Activated naive CD8-positive, alpha-beta T cell treated with anti-CD3 and anti-CD28 coated beads for 36 hours (primary cell): ENCODE data around the gene LIF. TPM values are rescaled to one million over a fixed set of nuclear protein-coding genes. Genes with fewer than 3 reads are reported as not detected.
"Not testable (repeated sequence)": the region's sequence is repeated elsewhere in the genome, so short reads cannot be mapped to it uniquely, and the experiment has no call there.

Experiments used
- DNase-seq: peaks from one replicate; pipeline ENCODE4 v3.0.0; 2021
- H3K27ac Mint-ChIP-seq: one replicate; pipeline ENCODE4 v1.8.0; 2022; ENCODE audit warnings: mild to moderate bottlenecking, moderate library complexity, mixed read lengths
- H3K27me3 Mint-ChIP-seq: one replicate; pipeline ENCODE4 v1.8.0; 2022; ENCODE audit warnings: mild to moderate bottlenecking, mixed read lengths
- H3K36me3 Mint-ChIP-seq: one replicate; pipeline ENCODE4 v1.8.0; 2021; ENCODE audit warnings: mild to moderate bottlenecking, mixed read lengths
- H3K4me1 Mint-ChIP-seq: one replicate; pipeline ENCODE4 v1.8.0; 2021; ENCODE audit warnings: mixed read lengths
- H3K4me3 Mint-ChIP-seq: one replicate; pipeline ENCODE4 v1.8.0; 2022; ENCODE audit warnings: mild to moderate bottlenecking, moderate library complexity, mixed read lengths
- H3K9me3 Mint-ChIP-seq: one replicate; pipeline ENCODE4 v1.8.0; 2022; ENCODE audit warnings: mixed read lengths
- total RNA-seq, 2 experiments: library from RNA; stranded (reverse); gene quantifications; one replicate each; pipeline ENCODE4 v1.2.3, GENCODE V29; 2021

The LIF gene
- total RNA-seq, 2 experiments from 2014 or later, result 282 to 288 TPM

DNA sequence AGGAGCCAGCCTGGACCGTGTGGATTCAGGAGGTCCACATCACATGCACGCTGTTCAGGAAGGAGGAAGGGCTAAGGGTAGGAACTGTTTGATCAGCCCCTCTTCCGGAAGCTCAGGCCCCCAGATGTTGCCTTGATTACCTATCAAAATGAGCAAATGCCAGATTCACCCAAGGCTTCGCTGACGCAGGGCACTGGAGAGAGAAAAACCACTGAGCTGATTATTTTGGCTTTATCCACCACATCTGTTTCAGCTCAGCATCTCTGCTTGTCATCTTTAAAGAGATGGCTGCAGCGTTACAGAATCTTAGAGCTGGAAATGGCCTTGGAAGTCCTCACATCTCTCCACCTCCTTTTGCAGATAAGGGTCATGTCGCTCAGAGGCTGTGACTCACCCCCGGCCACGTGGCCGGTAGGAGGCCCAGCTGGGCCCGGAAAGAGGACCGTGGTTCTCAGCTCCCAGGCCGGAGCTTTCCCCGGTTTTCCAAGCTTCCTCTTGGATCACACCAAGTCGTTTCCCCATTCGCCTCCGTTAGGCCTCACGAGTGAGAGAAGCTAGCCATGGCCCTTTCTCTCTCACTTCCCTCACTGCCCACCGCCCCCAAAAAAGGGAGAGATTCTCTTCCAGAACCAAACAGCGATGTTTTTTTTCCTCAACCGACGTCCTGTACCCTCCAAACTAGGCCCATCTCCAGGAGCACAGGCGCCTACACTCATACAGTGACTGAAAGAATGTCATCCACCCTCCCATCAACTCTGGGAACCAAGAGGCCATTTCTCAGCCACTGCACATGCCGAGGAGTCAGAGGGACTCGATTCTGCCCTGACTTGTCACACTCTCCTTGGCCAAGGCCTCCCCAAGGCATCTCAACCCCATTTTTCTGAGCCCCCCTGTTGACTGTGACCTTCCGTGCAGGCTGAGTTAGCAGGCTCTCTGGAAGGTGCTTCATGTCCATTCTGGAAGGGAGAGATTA is 37.6 kb downstream of the LIF start:
- peaks cover 3% of the 10 kb centered on the region for H3K27me3 Mint-ChIP-seq
- no peak for DNase-seq
- no peak overlapping the region for H3K4me3 Mint-ChIP-seq
- no peaks in the 10 kb centered on the region for H3K36me3 Mint-ChIP-seq
- H3K27ac Mint-ChIP-seq, result no peak overlapping the region
- peaks cover 26% of the 10 kb centered on the region for H3K4me1 Mint-ChIP-seq
- H3K9me3 Mint-ChIP-seq, result no peaks in the 10 kb centered on the region

DNA sequence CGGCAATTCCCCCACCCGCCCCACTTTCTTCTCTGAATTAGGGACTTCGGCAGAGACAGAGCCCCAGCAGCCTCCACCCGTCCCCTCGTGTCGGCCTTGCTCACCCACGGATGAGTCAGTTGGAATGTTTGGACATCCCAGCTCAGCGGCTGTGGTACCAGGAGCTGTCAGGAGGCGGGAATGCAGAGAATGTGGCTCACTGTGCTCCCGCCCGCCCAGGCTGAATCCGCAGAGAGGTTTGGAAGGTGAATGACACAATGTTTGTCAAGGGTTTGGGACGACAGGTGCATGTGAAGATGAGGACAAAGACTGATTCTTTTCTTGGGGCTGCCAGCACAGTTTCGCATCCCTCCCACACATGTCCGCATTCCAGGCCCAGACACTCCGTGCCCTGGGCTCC is 39.6 kb downstream of the LIF start:
- H3K4me1 Mint-ChIP-seq, result peaks cover 11% of the 10 kb centered on the region
- DNase-seq, result no peak
- H3K9me3 Mint-ChIP-seq, result no peaks in the 10 kb centered on the region
- no peaks in the 10 kb centered on the region for H3K36me3 Mint-ChIP-seq
- no peak overlapping the region for H3K27ac Mint-ChIP-seq
- no peak overlapping the region for H3K4me3 Mint-ChIP-seq
- peaks cover 3% of the 10 kb centered on the region for H3K27me3 Mint-ChIP-seq

DNA sequence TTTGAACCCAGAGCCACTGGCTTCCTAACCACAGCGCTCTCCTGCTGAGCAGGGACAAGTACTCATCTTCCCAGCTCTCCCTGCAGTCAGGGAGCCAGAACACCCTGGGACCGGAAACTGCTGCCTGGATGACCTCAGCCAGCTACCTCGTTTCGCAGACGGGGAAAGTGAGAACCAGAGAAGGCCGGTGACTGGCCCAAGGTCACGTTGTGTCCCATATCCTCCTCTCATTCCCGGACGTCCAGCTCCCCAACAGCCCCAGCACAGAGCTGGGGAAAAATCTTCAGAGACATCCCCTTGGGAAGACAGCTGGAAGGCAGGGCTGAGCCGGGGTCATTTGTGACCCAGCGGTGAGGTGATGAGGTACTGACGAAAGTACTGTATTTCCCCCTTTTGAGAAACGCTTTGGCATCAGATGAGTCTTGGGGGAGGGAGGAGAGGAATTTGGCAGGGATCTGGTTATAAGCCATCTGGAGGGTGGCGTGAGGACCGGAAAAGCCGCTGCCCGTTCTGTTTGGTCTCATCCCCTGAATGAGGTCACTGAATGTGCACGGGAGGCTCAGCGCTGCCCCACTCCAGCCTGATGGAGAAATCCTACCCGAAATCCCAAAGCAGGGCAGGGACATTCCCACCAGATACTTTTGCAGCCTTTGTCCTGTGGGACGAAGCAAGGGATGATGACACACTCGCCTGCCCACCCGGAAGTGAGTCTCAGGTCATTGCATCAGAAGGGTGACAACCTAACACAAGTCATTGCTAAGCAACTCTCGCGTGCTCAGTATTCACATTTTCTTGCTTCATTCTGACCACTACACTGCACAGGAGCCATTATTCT is 41.1 kb downstream of the LIF start:
- Mint-ChIP-seq H3K4me3 (no peak overlapping the region), H3K36me3 (no peaks in the 10 kb centered on the region), H3K27me3 (no peaks in the 10 kb centered on the region), H3K9me3 (no peaks in the 10 kb centered on the region), H3K27ac (no peak overlapping the region), H3K4me1 (peaks cover 9% of the 10 kb centered on the region)
- DNase-seq, result no peak

DNA sequence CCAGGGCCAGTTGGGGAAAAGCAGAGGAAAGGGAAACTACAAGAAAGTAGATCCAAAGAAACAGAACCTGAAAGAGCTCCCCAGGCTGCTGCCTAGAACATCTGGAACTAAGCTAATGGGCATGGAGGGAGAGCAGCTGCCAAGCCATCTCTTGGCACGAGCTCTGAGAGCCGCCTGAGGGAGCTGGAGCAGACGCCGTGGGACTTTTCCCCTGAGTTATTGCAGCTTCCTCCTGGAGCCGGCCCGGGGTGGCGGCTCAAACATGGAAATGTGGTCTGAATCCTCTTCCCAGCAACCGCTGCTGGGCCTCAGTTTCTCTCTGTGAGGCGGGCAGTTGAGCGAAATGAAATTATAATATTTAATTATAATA is 41.8 kb downstream of the LIF start:
- Mint-ChIP-seq H3K4me1 (peaks cover 9% of the 10 kb centered on the region), H3K27ac (no peak overlapping the region), H3K9me3 (no peaks in the 10 kb centered on the region), H3K27me3 (no peaks in the 10 kb centered on the region), H3K4me3 (no peak overlapping the region), H3K36me3 (no peaks in the 10 kb centered on the region)
- no peak for DNase-seq

DNA sequence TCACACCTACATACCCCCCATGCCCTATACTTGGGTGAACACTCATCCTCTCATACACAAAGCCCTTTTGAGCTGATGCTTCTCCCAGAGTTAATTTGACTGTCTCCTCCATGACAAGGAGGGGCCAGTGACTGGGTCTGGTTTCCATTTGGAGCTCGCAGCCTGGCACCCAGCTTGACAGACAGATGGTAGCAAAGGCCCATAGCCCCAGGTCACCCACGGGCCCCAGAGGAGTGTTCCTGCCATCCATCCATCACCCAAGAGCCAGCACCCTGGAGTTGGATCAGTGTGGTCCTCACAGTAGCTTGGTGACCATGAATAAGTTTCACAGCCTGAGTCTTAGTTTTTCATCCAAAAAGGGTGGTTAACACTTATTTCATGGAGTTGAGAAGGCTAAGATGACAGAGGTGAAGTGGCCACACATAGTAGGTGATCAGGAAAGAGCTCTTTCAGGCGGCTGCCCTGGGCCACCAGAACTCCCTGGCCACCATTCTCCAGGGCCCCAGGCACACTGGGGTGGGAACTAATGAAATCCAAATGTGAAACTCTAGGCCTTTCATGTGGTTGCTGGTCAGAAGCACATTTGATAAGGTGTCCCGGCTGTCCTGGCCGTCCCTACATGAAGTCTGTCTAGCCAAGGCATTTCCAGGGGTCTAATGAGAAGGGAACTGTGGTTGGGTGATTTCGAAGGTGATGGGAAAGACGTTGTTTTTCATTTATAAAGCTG is 42.4 kb downstream of the LIF start:
- no peak overlapping the region for H3K4me3 Mint-ChIP-seq

DNA sequence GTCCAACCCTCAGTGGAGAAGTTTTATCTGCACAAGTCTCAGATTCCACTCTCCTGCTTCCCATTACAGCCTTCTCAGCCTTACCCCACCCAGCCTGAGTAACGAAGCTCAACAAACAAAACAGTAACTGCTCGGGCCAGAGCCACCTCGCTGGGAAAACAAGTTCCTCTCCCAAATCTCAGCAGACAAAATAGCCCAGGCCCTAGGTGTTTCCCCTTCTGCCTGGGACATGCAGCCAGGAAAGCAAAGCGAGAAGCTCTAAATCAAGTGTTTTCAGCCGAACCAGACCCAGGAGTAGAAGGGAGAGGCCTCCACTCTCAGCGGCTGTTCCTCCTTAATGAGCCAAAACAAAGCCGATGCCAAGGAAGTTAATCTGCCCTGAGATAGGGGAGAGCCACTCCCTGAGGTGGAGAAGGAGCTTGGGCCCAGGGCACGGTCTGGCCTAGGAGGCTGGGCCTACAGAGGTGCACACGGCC is 44.0 kb downstream of the LIF start:
- Mint-ChIP-seq H3K36me3 (no peaks in the 10 kb centered on the region), H3K27ac (no peak overlapping the region), H3K4me3 (no peak overlapping the region), H3K27me3 (no peaks in the 10 kb centered on the region), H3K9me3 (no peaks in the 10 kb centered on the region), H3K4me1 (peaks cover 17% of the 10 kb centered on the region)
- DNase-seq, result no peak

More for the DNA sequence above, 42.4 kb downstream of the LIF start:
- Mint-ChIP-seq H3K9me3 (no peaks in the 10 kb centered on the region), H3K36me3 (no peaks in the 10 kb centered on the region), H3K27ac (no peak overlapping the region), H3K4me1 (peaks cover 11% of the 10 kb centered on the region), H3K27me3 (no peaks in the 10 kb centered on the region)
- no peak for DNase-seq

DNA sequence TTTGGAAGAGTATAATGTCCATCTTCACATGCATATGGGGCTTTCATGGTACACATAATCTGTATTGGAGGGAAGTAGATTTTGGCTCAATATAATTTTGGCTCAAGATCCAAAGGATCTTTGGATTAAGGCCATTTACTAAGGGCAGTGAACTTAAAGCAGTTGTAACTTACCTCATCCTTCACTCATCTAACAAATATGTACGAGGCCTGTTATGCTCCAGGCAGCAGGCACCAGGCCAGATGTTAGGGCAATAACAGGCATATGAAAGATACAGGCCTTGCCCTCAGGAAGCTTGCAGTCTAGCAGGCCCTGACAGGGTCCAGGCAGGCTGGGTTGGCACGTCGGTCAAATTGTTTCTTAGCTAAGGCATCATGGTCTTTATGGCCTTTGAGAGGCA is 44.6 kb downstream of the LIF start:
- DNase-seq, result no peak
- Mint-ChIP-seq H3K4me1 (peaks cover 23% of the 10 kb centered on the region), H3K36me3 (no peaks in the 10 kb centered on the region), H3K4me3 (no peak overlapping the region), H3K27me3 (no peaks in the 10 kb centered on the region), H3K27ac (no peak overlapping the region), H3K9me3 (no peaks in the 10 kb centered on the region)

DNA sequence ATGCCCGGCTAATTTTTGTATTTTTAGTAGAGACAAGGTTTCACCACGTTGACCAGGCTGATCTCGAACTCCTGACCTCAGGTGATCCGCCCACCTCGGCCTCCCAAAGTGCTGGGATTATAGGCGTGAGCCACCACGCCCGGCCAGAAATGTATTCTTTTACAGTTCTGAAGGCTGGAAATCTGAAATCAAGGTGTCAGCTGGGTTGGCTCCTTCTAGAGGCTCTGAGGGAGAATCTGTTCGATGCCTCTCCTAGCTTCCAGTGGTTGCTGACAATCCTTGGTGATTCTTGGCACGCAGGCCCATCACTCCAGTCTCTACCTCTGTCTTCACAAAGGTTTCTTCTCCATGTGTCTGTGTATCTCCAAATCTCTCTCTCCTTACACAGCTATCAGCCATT is 45.7 kb downstream of the LIF start:
- H3K4me3 Mint-ChIP-seq, H3K27me3 Mint-ChIP-seq, H3K36me3 Mint-ChIP-seq, H3K27ac Mint-ChIP-seq, DNase-seq, H3K9me3 Mint-ChIP-seq: not testable (repeated sequence)
- peaks cover 33% of the 10 kb centered on the region for H3K4me1 Mint-ChIP-seq

DNA sequence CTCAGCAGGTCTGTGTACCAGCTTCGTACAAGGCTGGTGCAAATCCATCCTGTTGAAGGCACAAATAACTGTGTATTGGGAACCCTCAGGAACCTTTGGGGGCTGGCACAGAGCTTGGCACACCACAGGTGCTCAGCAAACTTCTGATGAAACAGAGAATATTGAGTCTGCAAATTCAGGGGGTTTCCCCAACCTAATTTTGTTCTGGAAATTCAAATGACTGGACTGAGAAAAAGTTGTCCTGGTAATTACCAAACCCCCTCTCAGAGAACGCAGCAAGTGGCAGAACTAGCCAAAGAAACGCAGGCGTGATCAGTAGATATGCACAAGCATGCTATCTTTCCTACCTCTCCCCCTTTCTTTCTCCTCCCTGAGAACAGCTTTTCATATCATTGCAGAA is 47.6 kb downstream of the LIF start:
- Mint-ChIP-seq H3K4me3 (no peak overlapping the region), H3K4me1 (peaks cover 41% of the 10 kb centered on the region), H3K27ac (peak overlapping the region; percentile 13), H3K9me3 (no peaks in the 10 kb centered on the region), H3K27me3 (no peaks in the 10 kb centered on the region), H3K36me3 (peaks cover 5% of the 10 kb centered on the region)
- no peak for DNase-seq

DNA sequence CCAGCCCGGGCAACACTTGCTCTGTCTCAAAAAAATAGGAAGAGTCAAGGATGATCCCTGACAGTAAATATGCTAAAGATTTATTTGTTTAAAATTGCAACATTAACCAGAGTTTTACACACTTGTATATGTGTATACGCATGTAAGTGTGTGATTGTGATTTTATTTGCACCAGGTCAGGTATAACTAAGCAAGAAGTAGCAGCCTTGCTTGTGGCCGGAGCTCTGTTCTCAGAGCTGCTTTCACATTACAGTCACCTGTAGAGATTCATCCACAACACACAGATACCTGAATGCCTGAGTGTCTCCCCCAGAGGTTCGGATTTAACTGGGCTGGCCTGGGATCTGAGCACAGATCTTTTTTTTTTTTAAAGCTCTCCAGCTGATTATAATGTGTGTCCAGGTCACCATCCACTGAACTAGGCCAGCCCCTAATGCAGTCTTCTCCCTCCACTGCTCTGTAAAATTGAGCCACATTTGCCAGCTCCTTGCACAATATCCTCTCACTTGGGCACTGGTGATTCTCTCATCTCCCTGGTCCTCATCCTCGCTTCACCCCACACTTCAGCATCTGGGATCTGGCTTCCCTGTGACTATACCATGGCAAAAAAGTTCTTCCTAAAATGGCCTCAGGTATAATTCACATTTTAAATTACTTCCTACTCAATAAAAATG is 48.3 kb downstream of the LIF start:
- Mint-ChIP-seq H3K27ac (peak overlapping the region; percentile 13), H3K4me1 (peaks cover 42% of the 10 kb centered on the region), H3K9me3 (no peaks in the 10 kb centered on the region), H3K36me3 (peaks cover 5% of the 10 kb centered on the region), H3K4me3 (no peak overlapping the region), H3K27me3 (no peaks in the 10 kb centered on the region)
- no peak for DNase-seq

DNA sequence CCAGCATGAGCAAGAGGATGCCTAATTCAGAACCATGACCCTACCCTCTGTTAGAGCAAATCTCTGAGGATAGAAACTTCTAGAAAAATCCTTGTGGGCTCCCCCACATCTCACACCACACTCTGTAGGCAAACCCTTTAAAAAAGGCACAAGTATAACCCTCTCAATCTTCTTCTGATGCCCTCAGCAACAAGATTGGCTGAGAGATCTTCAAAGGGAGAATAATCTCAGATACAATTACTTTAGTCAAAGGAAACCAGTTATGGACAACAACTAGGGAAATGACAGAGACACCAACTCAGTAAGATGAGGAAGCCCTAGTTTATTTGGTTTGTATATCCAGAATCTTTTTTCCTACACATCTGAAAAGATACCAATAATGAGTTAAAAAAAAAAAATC is 49.2 kb downstream of the LIF start:
- Mint-ChIP-seq H3K4me3 (no peak overlapping the region), H3K27me3 (no peaks in the 10 kb centered on the region), H3K36me3 (peaks cover 5% of the 10 kb centered on the region), H3K27ac (peak overlapping the region; percentile 90), H3K9me3 (no peaks in the 10 kb centered on the region), H3K4me1 (peaks cover 47% of the 10 kb centered on the region)
- no peak for DNase-seq

DNA sequence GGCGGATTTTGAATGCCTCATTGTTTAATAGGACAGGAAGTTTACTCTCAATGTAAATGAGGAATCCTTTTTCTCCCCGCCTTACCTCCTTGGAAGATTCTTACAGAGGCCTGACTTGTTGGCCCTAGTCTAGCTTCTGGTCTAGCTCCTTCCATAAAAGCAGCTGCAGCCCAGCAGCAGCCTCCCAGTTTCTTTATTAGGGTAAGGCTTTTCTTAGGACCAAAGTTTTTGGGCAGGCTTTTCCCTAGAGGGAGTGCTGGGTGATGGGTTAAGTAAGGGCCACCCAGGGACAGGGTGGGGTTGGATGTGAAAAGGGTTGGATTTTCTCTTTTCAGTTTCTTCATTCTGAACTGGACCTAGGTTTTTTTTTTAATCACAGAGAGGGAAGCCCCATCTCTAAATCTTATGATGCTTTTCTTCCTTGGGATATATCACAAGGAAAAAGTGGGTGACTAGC is 49.7 kb downstream of the LIF start:
- peaks cover 2% of the 10 kb centered on the region for H3K9me3 Mint-ChIP-seq
- no peaks in the 10 kb centered on the region for H3K27me3 Mint-ChIP-seq
- peaks cover 51% of the 10 kb centered on the region for H3K4me1 Mint-ChIP-seq
- H3K4me3 Mint-ChIP-seq, result peak overlapping the region; percentile 29
- DNase-seq, result no peak
- peaks cover 6% of the 10 kb centered on the region for H3K36me3 Mint-ChIP-seq
- H3K27ac Mint-ChIP-seq, result peak overlapping the region; percentile 90

DNA sequence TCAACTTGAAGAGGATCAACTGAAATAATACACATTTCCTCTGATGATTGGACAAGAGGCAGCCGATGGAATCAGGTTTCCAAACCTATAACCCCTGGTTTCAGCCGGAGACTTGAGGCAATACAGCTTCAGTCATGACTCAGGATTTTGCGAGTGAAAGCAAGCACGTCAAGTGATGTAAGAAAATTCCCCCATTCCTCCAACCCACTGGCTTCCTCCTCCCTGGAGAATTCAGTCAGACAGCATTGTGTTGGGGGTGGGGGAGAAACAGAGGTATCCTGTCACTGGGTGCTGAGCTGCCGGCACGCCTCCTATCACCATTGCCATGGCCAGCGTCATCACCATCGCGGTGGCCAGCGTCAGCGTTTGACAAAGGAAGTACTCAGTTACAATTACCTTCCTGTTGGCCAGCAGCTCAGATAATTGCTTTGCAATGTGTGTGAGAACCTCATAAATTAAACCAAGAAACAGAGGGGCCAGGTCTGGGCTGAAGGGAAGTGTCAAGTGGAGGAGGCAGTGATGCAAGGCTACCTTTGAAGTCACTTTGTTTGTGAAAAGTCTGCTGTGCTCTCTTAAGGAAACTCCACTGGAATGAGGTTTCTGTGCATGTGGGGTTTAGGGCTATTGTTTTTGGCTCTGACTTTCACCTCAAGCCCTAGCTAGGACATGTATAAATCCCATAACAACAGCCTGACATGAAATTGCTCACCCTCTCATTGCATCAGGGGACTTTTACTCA is 50.2 kb downstream of the LIF start:
- H3K9me3 Mint-ChIP-seq, result peaks cover 2% of the 10 kb centered on the region
- peak overlapping the region; percentile 90 for H3K27ac Mint-ChIP-seq
- H3K36me3 Mint-ChIP-seq, result peaks cover 6% of the 10 kb centered on the region
- H3K27me3 Mint-ChIP-seq, result no peaks in the 10 kb centered on the region
- H3K4me1 Mint-ChIP-seq, result peaks cover 57% of the 10 kb centered on the region
- DNase-seq, result peak; percentile 38
- peak overlapping the region; percentile 29 for H3K4me3 Mint-ChIP-seq
